IMR-90 (cell line): ENCODE measurements around the gene FRY. TPM values are rescaled to one million over a fixed set of nuclear protein-coding genes. Genes with fewer than 3 reads are reported as not detected.

ENCODE experiments used
- ATAC-seq: fragments of 200-7000 bp; cut with Tn5 transposase; 2 replicates; pipeline ENCODE4 v1.9.1; 2020; ENCODE audit warnings: low read depth, mild to moderate bottlenecking, moderate library complexity
- BruUV-seq: library from RNA; stranded (reverse); fragments of 400-500 nt; replicated peaks from 2 replicates; lab custom pipeline; 2021; lab: Mats Ljungman, UMichigan
- CTCF ChIA-PET: fragments of 300-600 bp; formaldehyde crosslinking; extraction: SDS; loops from one replicate; lab custom pipeline; 2021; ENCODE audit warnings: antibody characterized with exemption; lab: Yijun Ruan, JAX
- POLR2A ChIA-PET: fragments of 300-600 bp; sonication (Branson Sonifier 250); formaldehyde crosslinking; loops from one replicate; lab custom pipeline; 2022; ENCODE audit warnings: antibody characterized with exemption; ENCODE audit not compliant: unreplicated experiment; lab: Charles Lee
- DNase-seq: peaks from one replicate; pipeline ENCODE4 v3.0.0; 2013
- H2AFZ ChIP-seq: replicated peaks from 2 replicates; pipeline ENCODE3; 2013; ENCODE audit warnings: low read length, mild to moderate bottlenecking; ENCODE audit not compliant: poor library complexity
- H2AK5ac ChIP-seq: 2 replicates; pipeline ENCODE4 v1.6.1; 2013; ENCODE audit warnings: low read depth, low read length, inconsistent platforms
- H2AK9ac ChIP-seq: replicated peaks from 2 replicates; pipeline ENCODE3; 2013; ENCODE audit warnings: mild to moderate bottlenecking, low read depth, low read length, moderate library complexity; ENCODE audit not compliant: poor library complexity
- H2BK120ac ChIP-seq: 2 replicates; pipeline ENCODE4 v1.6.1; 2013; ENCODE audit warnings: low read depth, low read length, inconsistent platforms
- H2BK15ac ChIP-seq: 3 replicates; pipeline ENCODE4 v1.6.1; 2013; ENCODE audit warnings: low read depth, low read length, inconsistent platforms
- H2BK20ac ChIP-seq: 2 replicates; pipeline ENCODE4 v1.6.1; 2013; ENCODE audit warnings: low read depth, mild to moderate bottlenecking, inconsistent platforms, low read length, moderate library complexity
- H2BK5ac ChIP-seq: 2 replicates; pipeline ENCODE4 v1.6.1; 2013; ENCODE audit warnings: mild to moderate bottlenecking, low read depth, low read length, inconsistent platforms; ENCODE audit not compliant: poor library complexity, severe bottlenecking
- H3K14ac ChIP-seq: replicated peaks from 2 replicates; pipeline ENCODE4 v1.6.1; 2013; ENCODE audit warnings: low read depth, low read length, inconsistent platforms
- H3K18ac ChIP-seq: 2 replicates; pipeline ENCODE4 v1.6.1; 2013; ENCODE audit warnings: low read depth, low read length, control low read depth
- H3K23ac ChIP-seq: 2 replicates; pipeline ENCODE4 v1.6.1; 2013; ENCODE audit warnings: low read depth, low read length, inconsistent platforms
- H3K27ac ChIP-seq: 2 replicates; pipeline ENCODE4 v1.5.1; 2013; ENCODE audit warnings: mild to moderate bottlenecking, control low read depth, low read length; ENCODE audit not compliant: insufficient read depth
- H3K27me3 ChIP-seq: 2 replicates; pipeline ENCODE4 v1.6.1; 2013; ENCODE audit warnings: low read length; ENCODE audit not compliant: control insufficient read depth, insufficient read depth
- H3K36me3 ChIP-seq: 2 replicates; pipeline ENCODE4 v1.6.1; 2013; ENCODE audit warnings: low read length, mixed read lengths; ENCODE audit not compliant: control insufficient read depth, insufficient read depth
- H3K4ac ChIP-seq: 2 replicates; pipeline ENCODE4 v1.6.1; 2013; ENCODE audit warnings: low read depth, low read length, inconsistent platforms
- H3K4me1 ChIP-seq: 2 replicates; pipeline ENCODE4 v1.6.1; 2013; ENCODE audit warnings: low read length, mixed read lengths; ENCODE audit not compliant: control insufficient read depth, insufficient read depth
- H3K4me2 ChIP-seq: 2 replicates; pipeline ENCODE4 v1.6.1; 2013; ENCODE audit warnings: low read depth, mild to moderate bottlenecking, control low read depth, low read length, moderate library complexity
- H3K4me3 ChIP-seq: 2 replicates; pipeline ENCODE4 v1.5.1; 2013; ENCODE audit warnings: low read depth, mild to moderate bottlenecking, control low read depth, low read length, moderate library complexity; ENCODE audit not compliant: insufficient read depth
- H3K56ac ChIP-seq: 2 replicates; pipeline ENCODE4 v1.6.1; 2013; ENCODE audit warnings: low read length, inconsistent platforms; ENCODE audit not compliant: insufficient read depth; ENCODE audit errors: extremely low read depth
- H3K79me1 ChIP-seq, 2 experiments: 2 replicates each; pipeline ENCODE4 v1.6.1; 2013; ENCODE audit warnings: low read length in 2 of 2, inconsistent platforms in 1 of 2, low read depth in 1 of 2
- H3K9ac ChIP-seq: 2 replicates; pipeline ENCODE4 v1.6.1; 2013; ENCODE audit warnings: low read depth, low read length, control low read depth
- H3K9me1 ChIP-seq: 2 replicates; pipeline ENCODE4 v1.6.1; 2013; ENCODE audit warnings: low read length, inconsistent platforms; ENCODE audit not compliant: insufficient read depth
- H3K9me3 ChIP-seq: 2 replicates; pipeline ENCODE4 v1.6.1; 2013; ENCODE audit warnings: low read length; ENCODE audit not compliant: control insufficient read depth, insufficient read depth
- H4K20me1 ChIP-seq: 2 replicates; pipeline ENCODE4 v1.6.1; 2013; ENCODE audit warnings: low read length, inconsistent platforms; ENCODE audit not compliant: insufficient read depth
- H4K5ac ChIP-seq: 2 replicates; pipeline ENCODE4 v1.6.1; 2013; ENCODE audit warnings: mild to moderate bottlenecking, low read depth, low read length, control low read depth
- H4K8ac ChIP-seq, 2 experiments: 2 replicates each; pipeline ENCODE4 v1.6.1; 2013; ENCODE audit warnings: low read depth in 2 of 2, low read length in 2 of 2, control low read depth in 1 of 2, inconsistent platforms in 1 of 2
- H4K91ac ChIP-seq: 2 replicates; pipeline ENCODE4 v1.6.1; 2013; ENCODE audit warnings: low read depth, low read length, inconsistent platforms; ENCODE audit not compliant: insufficient read depth
- CEBPB ChIP-seq: IDR thresholded peaks from 2 replicates; pipeline ENCODE4 v1.6.1; 2012; ENCODE audit warnings: low read depth, low read length, improper control_type of control experiment
- MAZ ChIP-seq: IDR thresholded peaks from 2 replicates; pipeline ENCODE4 v1.6.1; 2012; ENCODE audit warnings: low read depth, mild to moderate bottlenecking, low read length, improper control_type of control experiment, moderate library complexity, borderline replicate concordance
- NFE2L2 ChIP-seq: fragments of 150-350 bp; IDR thresholded peaks from 2 replicates; pipeline ENCODE4 v1.6.1; 2016; ENCODE audit warnings: low read depth, mild to moderate bottlenecking, low read length
- RCOR1 ChIP-seq: IDR thresholded peaks from 2 replicates; pipeline ENCODE4 v1.6.1; 2012; ENCODE audit warnings: mild to moderate bottlenecking, low read length, improper control_type of control experiment; ENCODE audit not compliant: insufficient replicate concordance
- SMC3 ChIP-seq: fragments of 150-350 bp; IDR thresholded peaks from 2 replicates; pipeline ENCODE4 v1.6.1; 2016; ENCODE audit warnings: low read depth, mild to moderate bottlenecking, antibody characterized with exemption, low read length, moderate library complexity
- USF2 ChIP-seq: fragments of 150-350 bp; IDR thresholded peaks from 2 replicates; pipeline ENCODE4 v1.6.1; 2017; ENCODE audit warnings: mild to moderate bottlenecking, antibody characterized with exemption, low read length, low read depth
- WGBS, 2 experiments: methylation state at CpG; one replicate each; pipeline versions ENCODE4 v1.1.5 to v1.1.7; 2013; ENCODE audit warnings: missing lambda C conversion rate in 2 of 2; ENCODE audit not compliant: insufficient read length in 1 of 2; ENCODE audit errors: extremely low coverage in 2 of 2; 5-methylcytosine and 5-hydroxymethylcytosine counted together
- dilution Hi-C: fragments of 300-500 bp; cut with HindIII; formaldehyde crosslinking; loops from one replicate; pipeline ENCODE4 v1.14.3; 2018; ENCODE audit warnings: low sequenced_read_pairs; ENCODE audit not compliant: unreplicated experiment
- in situ Hi-C: fragments of 300-500 bp; cut with MboI; formaldehyde crosslinking; loops from 3 replicates; pipeline ENCODE4 v1.14.3; 2019; ENCODE audit warnings: low sequenced_read_pairs, inconsistent platforms, mixed read lengths
- intact Hi-C: fragments of 100-400 bp; cut with micrococcal nuclease; formaldehyde crosslinking; loops from 2 replicates; pipeline ENCODE4 v1.10.0; 2022
- polyA plus RNA-seq, 3 experiments: library from polyadenylated mRNA; depleted of rRNA; stranded (reverse); fragments of >200 nt; gene quantifications; 2 replicates each; pipeline ENCODE4 v1.2.3, GENCODE V29; 2012; ENCODE audit warnings: low replicate concordance in 1 of 3
- total RNA-seq: library from RNA; depleted of rRNA; stranded (reverse); fragments of >200 nt; gene quantifications from 2 replicates; pipeline ENCODE4 v1.2.3, GENCODE V29; 2012

The FRY gene
- total and polyA plus RNA-seq, 2 of the 4 experiments (the other 2 are of a cell fraction): 3.0 to 4.8 TPM

DNA sequence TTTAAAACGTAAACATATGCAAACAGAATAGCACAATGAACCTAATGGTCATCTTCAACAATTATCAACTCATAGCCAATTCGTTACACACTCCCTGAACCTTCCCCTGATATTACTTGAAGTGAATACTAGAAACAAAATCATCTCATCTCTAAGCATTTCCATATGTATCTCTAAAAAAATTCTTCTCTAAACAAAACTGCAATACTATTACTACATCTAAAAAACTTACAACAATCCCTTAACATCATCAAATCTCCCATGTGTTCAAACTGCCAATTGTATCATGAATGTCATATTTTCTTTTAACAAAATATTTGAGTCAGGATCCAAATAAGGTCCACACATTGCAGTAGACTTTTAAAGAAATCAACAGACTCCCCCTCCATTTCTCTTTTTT, 61.4 kb downstream of the FRY start:
- Histone ChIP-seq H4K8ac (no peak overlapping the region), H3K36me3 (no peaks in the 10 kb centered on the region), H3K9ac (no peak overlapping the region), H3K4me2 (no peak overlapping the region), H3K27me3 (no peaks in the 10 kb centered on the region), H4K5ac (no peak overlapping the region), H3K9me3 (no peaks in the 10 kb centered on the region), H3K4me1 (peaks cover 2% of the 10 kb centered on the region; the same call in 1 of the 2 replicates), H3K23ac (no peak overlapping the region), H3K14ac (no peak overlapping the region), H2AFZ (no peak overlapping the region), H2AK9ac (no peak overlapping the region), H2BK5ac (no peak overlapping the region), H2BK120ac (no peak overlapping the region), H2BK15ac (no peak overlapping the region), H3K9me1 (no peaks in the 10 kb centered on the region), H3K79me1 (no peaks in the 10 kb centered on the region; a peak in 1 of 4 replicates), H3K18ac (no peak overlapping the region), H3K56ac (no peak overlapping the region), H2BK20ac (no peak overlapping the region), H4K20me1 (no peaks in the 10 kb centered on the region), H3K4me3 (no peak overlapping the region), H4K91ac (no peak overlapping the region), H3K27ac (no peak overlapping the region), H3K4ac (no peak overlapping the region), H2AK5ac (no peak overlapping the region)
- in situ Hi-C loops: no loop called here
- dilution Hi-C loops: no loop called here
- no CpG with 5 or more reads among the region's 2 CpGs for WGBS, 2 experiments
- no peak for TF ChIP-seq USF2
- TF ChIP-seq MAZ: no peak
- no peak for TF ChIP-seq SMC3
- TF ChIP-seq NFE2L2: no peak
- TF ChIP-seq CEBPB: no peak
- TF ChIP-seq RCOR1: no peak
- intact Hi-C loops: no loop called here
- ATAC-seq (no peak), DNase-seq (no peak)
- ChIA-PET POLR2A (no interaction called here), CTCF (interaction anchor here (1.0 kb wide), 1 partner anchor 12 kb away, joined by 3 read pairs; no protein-coding TSS in a partner anchor)
- BruUV-seq: no TSS peak
